Kidney (tissue), 14 donors: ENCODE measurements around the gene ACTRT2. TPM values are rescaled to one million over a fixed set of nuclear protein-coding genes. Genes with fewer than 3 reads are reported as not detected.

Source experiments
- DNase-seq, 5 donors: peaks; one replicate each; pipeline ENCODE4 v3.0.0-alpha.2; 2013 to 2020
- FAIRE-seq: peaks from 2 replicates; lab custom pipeline; 2012; peaks lifted over from hg19 to GRCh38; lab: Jason Lieb, UNC
- H3K27ac ChIP-seq, 2 donors: one replicate each; pipeline ENCODE4 v1.7.0; 2013; ENCODE audit warnings: low read depth in 2 of 2, low read length in 2 of 2, inconsistent platforms in 1 of 2
- H3K27me3 ChIP-seq: one replicate; pipeline ENCODE4 v1.7.1; 2013; ENCODE audit warnings: low read length, inconsistent platforms; ENCODE audit not compliant: control insufficient read depth, insufficient read depth
- H3K36me3 ChIP-seq, 3 donors: one replicate each; pipeline versions ENCODE4 v1.7.0 to v1.7.1; 2013; ENCODE audit warnings: low read length in 3 of 3, control low read depth in 1 of 3, inconsistent platforms in 1 of 3; ENCODE audit not compliant: insufficient read depth in 3 of 3, control insufficient read depth in 2 of 3
- H3K4me1 ChIP-seq, 3 donors: one replicate each; pipeline versions ENCODE4 v1.7.0 to v1.7.1; 2013; ENCODE audit warnings: low read length in 3 of 3, inconsistent platforms in 1 of 3, low read depth in 1 of 3; ENCODE audit not compliant: control insufficient read depth in 2 of 3, insufficient read depth in 2 of 3
- H3K4me3 ChIP-seq, 3 donors: one replicate each; pipeline versions ENCODE4 v1.7.0 to v1.8.1; 2013; ENCODE audit warnings: low read length in 3 of 3, control low read depth in 1 of 3, inconsistent platforms in 1 of 3
- H3K9ac ChIP-seq, 3 donors: one replicate each; pipeline versions ENCODE4 v1.7.0 to v1.7.1; 2013; ENCODE audit warnings: low read length in 3 of 3, control low read depth in 1 of 3, inconsistent platforms in 1 of 3
- H3K9me3 ChIP-seq, 3 donors: one replicate each; pipeline versions ENCODE4 v1.7.0 to v1.7.1; 2013; ENCODE audit warnings: low read length in 3 of 3, control low read depth in 1 of 3, inconsistent platforms in 1 of 3; ENCODE audit not compliant: control insufficient read depth in 2 of 3, insufficient read depth in 1 of 3
- intact Hi-C: fragments of 100-400 bp; cut with DNase I; formaldehyde crosslinking; loops from one replicate; pipeline ENCODE4 v1.11.1; 2022
- polyA plus RNA-seq: library from polyadenylated mRNA; stranded (reverse); fragments of 350-450 nt; fragmentation: Illumina TruSeq; extraction: RNeasy Lipid Tissue Mini Kit (QIAGEN cat#74804); gene quantifications from one replicate; pipeline ENCODE4 v1.2.3, GENCODE V29; 2014; ENCODE audit warnings: low read depth, low replicate concordance; ENCODE audit not compliant: insufficient read depth
- total RNA-seq: library from RNA; stranded (reverse); fragmentation: NEBNext Ultra II Directional; extraction: Animal tissue kit (Norgen Biotek cat#: 25700); gene quantifications from one replicate; pipeline ENCODE4 v1.2.1, GENCODE V29; 2021
- TF ChIP-seq, protein P1 (sequence below): IDR thresholded peaks from 3 replicates; pipeline ENCODE4 v1.5.1; 2012; ENCODE audit warnings: mild to moderate bottlenecking, moderate library complexity, borderline replicate concordance; ENCODE audit not compliant: insufficient read depth; ENCODE audit errors: extremely low read depth
- donor health status: control.
- donor health status: control.
- donor health status: control.
- donor health status: control.
- donor health status: control.
- donor health status: DM: yes; HTN: yes; CAD: no.
- donor health status: Normal renal cell carcinoma (clear cell type).

Gene ACTRT2
- total and polyA plus RNA-seq, 2 donors from 2014 or later = not detected

DNA sequence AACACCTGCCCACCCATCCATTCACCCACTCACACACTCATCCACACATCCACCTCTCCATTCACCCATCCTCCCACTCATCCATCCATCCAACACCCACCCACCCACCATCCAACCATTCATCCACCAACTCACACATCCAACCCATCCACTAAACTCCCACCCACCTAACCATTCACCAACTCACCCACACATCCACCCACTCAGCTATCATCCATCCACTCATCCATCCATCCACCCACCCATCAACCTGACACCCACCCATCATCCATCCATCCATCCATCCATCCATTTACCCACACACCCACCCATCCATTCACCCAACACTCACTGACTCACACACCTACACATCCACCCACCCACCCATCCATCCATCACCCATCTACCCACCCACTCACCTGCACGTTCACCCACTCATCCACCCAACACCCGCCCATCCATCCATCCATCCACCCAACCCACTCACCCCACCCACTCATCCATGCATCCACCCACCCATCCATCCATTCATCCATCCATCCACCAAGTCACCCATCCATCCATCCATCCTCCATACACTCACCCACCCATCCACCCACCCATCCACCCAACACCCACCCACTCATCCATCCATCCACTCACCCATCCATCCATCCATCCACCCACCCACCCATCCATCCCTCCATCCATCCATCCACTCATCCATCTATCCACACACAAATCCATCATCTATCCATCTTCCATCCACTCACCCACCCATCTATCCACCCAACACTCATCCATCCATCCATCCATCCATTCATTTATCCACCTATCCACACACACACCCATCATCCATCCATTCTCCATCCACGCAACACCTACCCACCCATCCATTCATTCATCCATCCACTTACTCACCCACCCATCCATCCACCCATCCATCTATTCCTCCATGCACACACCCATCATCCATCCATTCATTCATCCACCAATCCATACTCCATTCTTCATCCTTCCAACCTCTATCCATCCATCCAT is 30.3 kb downstream of the ACTRT2 start:
- Histone ChIP-seq H3K36me3 (no peaks in the 10 kb centered on the region), H3K9ac (no peak overlapping the region), H3K4me3 (no peak overlapping the region), H3K9me3 (peaks cover 0 to 5% (median 0%) of the 10 kb centered on the region in 3 donors), H3K27ac (no peak overlapping the region), H3K4me1 (no peaks in the 10 kb centered on the region), H3K27me3 (no peaks in the 10 kb centered on the region)
- intact Hi-C loops = no loop called here
- peak in 2 of 5 donors; percentile 3 to 16 for DNase-seq
- TF ChIP-seq, protein P1, sequence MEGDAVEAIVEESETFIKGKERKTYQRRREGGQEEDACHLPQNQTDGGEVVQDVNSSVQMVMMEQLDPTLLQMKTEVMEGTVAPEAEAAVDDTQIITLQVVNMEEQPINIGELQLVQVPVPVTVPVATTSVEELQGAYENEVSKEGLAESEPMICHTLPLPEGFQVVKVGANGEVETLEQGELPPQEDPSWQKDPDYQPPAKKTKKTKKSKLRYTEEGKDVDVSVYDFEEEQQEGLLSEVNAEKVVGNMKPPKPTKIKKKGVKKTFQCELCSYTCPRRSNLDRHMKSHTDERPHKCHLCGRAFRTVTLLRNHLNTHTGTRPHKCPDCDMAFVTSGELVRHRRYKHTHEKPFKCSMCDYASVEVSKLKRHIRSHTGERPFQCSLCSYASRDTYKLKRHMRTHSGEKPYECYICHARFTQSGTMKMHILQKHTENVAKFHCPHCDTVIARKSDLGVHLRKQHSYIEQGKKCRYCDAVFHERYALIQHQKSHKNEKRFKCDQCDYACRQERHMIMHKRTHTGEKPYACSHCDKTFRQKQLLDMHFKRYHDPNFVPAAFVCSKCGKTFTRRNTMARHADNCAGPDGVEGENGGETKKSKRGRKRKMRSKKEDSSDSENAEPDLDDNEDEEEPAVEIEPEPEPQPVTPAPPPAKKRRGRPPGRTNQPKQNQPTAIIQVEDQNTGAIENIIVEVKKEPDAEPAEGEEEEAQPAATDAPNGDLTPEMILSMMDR = no peak
- FAIRE-seq = no peak

DNA sequence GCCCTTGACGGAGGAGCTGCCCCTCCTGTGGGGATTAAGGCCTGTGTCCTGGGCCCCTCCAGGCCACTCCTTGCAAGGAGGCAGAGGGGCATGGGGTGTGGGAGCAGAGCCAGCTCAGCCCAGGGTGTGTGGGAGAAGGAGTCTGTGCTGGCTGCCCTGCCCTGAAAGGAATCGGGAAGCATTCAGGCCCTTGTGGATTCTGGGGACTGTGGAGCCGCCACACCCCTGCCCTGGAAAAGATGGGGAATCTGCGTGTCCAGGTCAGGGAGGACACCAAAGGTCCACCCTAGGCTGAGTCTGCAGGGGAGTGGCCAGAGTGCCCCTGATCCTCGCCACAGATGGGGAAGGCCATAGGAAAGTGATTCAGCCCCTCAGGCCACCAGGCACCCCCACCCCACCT is 31.2 kb downstream of the ACTRT2 start:
- peak in 3 of 5 donors; percentile 7 to 38 (median 14) for DNase-seq
- Histone ChIP-seq H3K36me3 (no peaks in the 10 kb centered on the region), H3K4me1 (no peaks in the 10 kb centered on the region), H3K27me3 (no peaks in the 10 kb centered on the region), H3K4me3 (no peak overlapping the region), H3K9ac (no peak overlapping the region), H3K27ac (no peak overlapping the region), H3K9me3 (peaks cover 0 to 5% (median 0%) of the 10 kb centered on the region in 3 donors)
- no peak for FAIRE-seq
- intact Hi-C loops = no loop called here
- TF ChIP-seq, protein P1 = no peak

DNA sequence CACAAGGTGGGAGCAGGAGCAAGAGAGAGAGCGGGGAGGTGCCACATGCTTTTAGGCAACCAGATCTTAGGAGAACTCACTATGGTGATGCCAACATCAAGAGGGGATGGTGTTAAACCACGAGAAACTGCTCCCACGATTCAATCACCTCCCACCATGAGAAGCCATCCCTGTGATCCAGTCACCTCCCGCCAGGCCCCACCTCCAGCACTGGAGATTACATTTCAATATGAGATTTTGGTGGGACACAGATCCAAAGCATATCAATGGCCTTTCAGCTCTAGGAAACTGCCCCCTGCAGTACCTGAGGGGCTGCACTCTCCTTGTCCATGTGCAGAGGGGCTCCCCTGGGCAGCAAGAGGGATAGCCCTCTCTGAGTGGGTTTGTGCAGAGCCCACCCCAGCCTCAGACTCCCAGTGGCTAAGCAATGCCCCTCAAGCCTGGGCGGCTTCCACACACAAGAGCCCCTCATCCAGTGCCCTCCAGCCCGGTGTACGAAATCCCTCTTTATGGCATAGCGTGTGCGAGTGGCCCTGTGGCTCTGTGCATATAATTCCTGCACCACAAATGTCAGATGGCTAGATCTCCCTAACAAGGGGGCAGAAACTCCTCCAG is 32.2 kb downstream of the ACTRT2 start:
- H3K9me3 ChIP-seq = peaks cover 0 to 2% (median 0%) of the 10 kb centered on the region in 3 donors
- no peak overlapping the region for H3K9ac ChIP-seq
- H3K4me1 ChIP-seq = no peaks in the 10 kb centered on the region
- FAIRE-seq (no peak), DNase-seq (peak in 3 of 5 donors; percentile 3 to 59 (median 5))
- no peaks in the 10 kb centered on the region for H3K36me3 ChIP-seq
- intact Hi-C loops = no loop called here
- no peak overlapping the region for H3K4me3 ChIP-seq
- no peaks in the 10 kb centered on the region for H3K27me3 ChIP-seq
- TF ChIP-seq, protein P1 = no peak
- H3K27ac ChIP-seq = no peak overlapping the region
